ENCODE measurements around the gene SPATA13. TPM values are rescaled to one million over a fixed set of nuclear protein-coding genes. Genes with fewer than 3 reads are reported as not detected.

Gene SPATA13
- total and polyA plus RNA-seq, 8 donors = 3.6 to 156 (median 48.6) TPM

DNA sequence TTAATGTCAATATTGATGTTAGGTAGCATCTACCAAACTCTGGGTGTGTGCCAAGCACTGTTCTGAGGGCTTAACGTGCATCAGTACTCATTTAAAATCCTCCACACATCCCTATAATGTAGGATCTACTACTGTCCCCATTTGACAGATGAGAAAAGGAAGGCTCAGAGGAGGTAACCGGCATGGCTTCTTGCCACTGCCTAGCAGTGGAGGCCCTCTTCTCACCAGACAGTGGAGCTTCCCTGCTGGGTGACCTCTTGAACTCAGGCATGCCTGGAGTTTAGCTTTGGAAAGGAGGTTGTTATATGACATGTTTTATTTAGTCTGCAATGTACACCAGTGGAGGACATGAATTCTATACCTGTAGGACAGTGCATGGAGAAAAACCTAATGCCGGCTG lies 2.1 kb downstream of the SPATA13 start:
- WGBS, 5 donors = 58 to 64% (median 62%) methylated on average over 3 of the region's 3 CpGs
- H3K4me1 ChIP-seq = peaks cover 14 to 57% (median 42%) of the 10 kb centered on the region in 4 donors
- intact Hi-C loops (cut with DNase I; ENCODE audit: low total_unique reads) = no loop called here
- peak overlapping the region in 4 of 5 donors; percentile 90 to 95 (median 93) for H3K27ac ChIP-seq
- no peak for DNase-seq
- peak overlapping the region in 3 of 4 donors; percentile 78 to 86 (median 82) for H3K4me3 ChIP-seq
- H3K9me3 ChIP-seq = no peaks in the 10 kb centered on the region
- peaks cover 0 to 5% (median 0%) of the 10 kb centered on the region in 3 donors for H3K27me3 ChIP-seq
- TF ChIP-seq, protein P1, sequence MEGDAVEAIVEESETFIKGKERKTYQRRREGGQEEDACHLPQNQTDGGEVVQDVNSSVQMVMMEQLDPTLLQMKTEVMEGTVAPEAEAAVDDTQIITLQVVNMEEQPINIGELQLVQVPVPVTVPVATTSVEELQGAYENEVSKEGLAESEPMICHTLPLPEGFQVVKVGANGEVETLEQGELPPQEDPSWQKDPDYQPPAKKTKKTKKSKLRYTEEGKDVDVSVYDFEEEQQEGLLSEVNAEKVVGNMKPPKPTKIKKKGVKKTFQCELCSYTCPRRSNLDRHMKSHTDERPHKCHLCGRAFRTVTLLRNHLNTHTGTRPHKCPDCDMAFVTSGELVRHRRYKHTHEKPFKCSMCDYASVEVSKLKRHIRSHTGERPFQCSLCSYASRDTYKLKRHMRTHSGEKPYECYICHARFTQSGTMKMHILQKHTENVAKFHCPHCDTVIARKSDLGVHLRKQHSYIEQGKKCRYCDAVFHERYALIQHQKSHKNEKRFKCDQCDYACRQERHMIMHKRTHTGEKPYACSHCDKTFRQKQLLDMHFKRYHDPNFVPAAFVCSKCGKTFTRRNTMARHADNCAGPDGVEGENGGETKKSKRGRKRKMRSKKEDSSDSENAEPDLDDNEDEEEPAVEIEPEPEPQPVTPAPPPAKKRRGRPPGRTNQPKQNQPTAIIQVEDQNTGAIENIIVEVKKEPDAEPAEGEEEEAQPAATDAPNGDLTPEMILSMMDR (IDR thresholded peaks at IDR 0.05) = no peak
- TF ChIP-seq POLR2AphosphoS5 (IDR thresholded peaks at IDR 0.05) (no peak), POLR2A (IDR thresholded peaks at IDR 0.05) (no peak), EP300 (IDR thresholded peaks at IDR 0.05) (no peak)
- peaks cover 0 to 30% (median 24%) of the 10 kb centered on the region in 4 donors for H3K36me3 ChIP-seq

DNA sequence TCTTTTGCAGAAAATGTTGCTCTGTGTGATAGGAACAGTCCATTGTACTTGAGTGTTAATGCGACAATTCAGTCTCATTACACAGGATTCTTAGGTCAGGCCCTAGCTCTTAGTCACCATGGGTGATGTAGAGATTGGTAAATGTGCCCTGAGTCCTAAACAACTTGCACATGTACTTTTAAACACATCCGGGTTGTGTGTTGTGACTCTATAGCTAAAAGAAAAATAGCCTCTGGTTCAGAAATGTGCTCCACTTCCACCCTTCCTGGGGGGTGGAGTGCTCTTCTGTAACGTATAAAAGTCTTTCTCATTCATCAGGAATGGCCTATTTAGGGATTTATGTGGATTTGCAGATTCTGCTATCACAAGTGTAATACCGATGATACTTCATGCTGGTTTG lies 5.2 kb downstream of the SPATA13 start:
- Histone ChIP-seq H3K9me3 (no peaks in the 10 kb centered on the region), H3K27me3 (peaks cover 0 to 5% (median 0%) of the 10 kb centered on the region in 3 donors), H3K4me1 (peaks cover 8 to 69% (median 41%) of the 10 kb centered on the region in 4 donors), H3K36me3 (peaks cover 0 to 30% (median 24%) of the 10 kb centered on the region in 4 donors), H3K27ac (no peak overlapping the region), H3K4me3 (no peak overlapping the region)
- intact Hi-C loops (cut with DNase I; ENCODE audit: low total_unique reads) = no loop called here
- TF ChIP-seq, protein P1 (IDR thresholded peaks at IDR 0.05) = no peak
- TF ChIP-seq POLR2A (IDR thresholded peaks at IDR 0.05) = no peak
- no peak for TF ChIP-seq POLR2AphosphoS5 (IDR thresholded peaks at IDR 0.05)
- TF ChIP-seq EP300 (IDR thresholded peaks at IDR 0.05) = no peak
- 57 to 75% (median 71%) methylated on average over 4 of the region's 4 CpGs for WGBS, 5 donors
- DNase-seq = no peak

DNA sequence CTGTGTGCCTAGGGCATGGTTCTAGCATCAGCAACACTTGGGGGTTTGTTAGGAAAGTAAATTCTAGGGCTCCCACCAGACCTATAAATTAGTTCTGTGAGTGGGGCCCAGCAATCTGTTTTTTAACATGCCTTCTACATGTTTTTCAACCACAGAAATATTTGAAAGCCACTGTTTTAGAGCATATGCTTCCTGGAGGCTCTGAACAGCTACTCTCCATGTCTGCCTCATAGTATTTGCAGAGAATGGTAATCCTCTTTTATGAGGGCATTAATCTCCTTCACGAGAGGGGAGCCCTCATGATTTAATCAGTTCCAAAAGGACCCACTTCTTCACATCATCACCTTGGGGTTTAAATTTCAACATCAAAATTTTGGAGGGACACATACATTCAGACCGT lies 6.0 kb downstream of the SPATA13 start:
- intact Hi-C loops (cut with DNase I; ENCODE audit: low total_unique reads) = no loop called here
- 88 to 92% (median 91%) methylated on average over 2 of the region's 2 CpGs for WGBS, 5 donors

DNA sequence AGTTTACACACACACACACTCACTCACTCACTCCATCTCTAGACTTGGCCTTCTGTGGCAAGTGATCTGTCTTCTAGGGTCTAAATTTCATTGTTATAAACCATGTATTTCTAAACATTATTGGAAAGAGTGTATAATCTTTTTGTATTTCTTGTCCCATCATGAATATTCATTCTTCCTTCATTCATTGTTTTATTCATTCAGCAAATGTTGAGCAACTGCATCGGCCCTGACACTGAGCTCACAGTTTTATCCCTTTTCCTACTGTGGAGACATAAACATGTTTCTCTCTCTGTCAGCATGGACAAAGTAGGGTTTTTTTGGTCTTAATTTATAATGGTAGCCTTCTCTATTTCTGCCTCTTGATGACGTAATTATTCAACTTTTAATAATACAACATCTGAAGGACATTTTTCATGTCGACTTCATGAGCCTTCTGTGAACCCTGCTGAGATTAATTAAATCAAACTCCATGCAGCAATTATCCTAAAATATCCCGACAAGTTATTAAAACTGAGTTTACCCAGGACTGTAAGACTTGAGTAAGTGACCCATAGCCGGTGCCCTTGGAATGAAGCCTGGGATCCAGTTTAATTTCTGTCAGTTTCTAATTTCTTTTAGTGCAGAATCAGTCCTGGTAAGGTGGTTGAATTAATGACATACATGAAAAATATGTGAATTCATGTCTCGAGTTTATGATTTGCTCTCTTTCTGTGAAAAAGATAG lies 7.3 kb downstream of the SPATA13 start:
- Histone ChIP-seq H3K36me3 (peaks cover 0 to 30% (median 24%) of the 10 kb centered on the region in 4 donors), H3K27ac (peak overlapping the region in 4 of 5 donors; percentile 29 to 62 (median 44)), H3K9me3 (no peaks in the 10 kb centered on the region), H3K4me1 (peaks cover 0 to 48% (median 28%) of the 10 kb centered on the region in 4 donors), H3K4me3 (no peak overlapping the region), H3K27me3 (no peaks in the 10 kb centered on the region)
- TF ChIP-seq EP300 (IDR thresholded peaks at IDR 0.05) (no peak), POLR2AphosphoS5 (IDR thresholded peaks at IDR 0.05) (no peak), POLR2A (IDR thresholded peaks at IDR 0.05) (no peak)
- TF ChIP-seq, protein P1 (IDR thresholded peaks at IDR 0.05) = no peak
- intact Hi-C loops (cut with DNase I; ENCODE audit: low total_unique reads) = no loop called here
- no peak for DNase-seq
- WGBS, 5 donors = 59 to 75% (median 72%) methylated on average over 6 of the region's 6 CpGs

More for the DNA sequence above, 6.0 kb downstream of the SPATA13 start:
- no peak for DNase-seq
- Histone ChIP-seq H3K4me3 (no peak overlapping the region), H3K36me3 (peaks cover 0 to 30% (median 24%) of the 10 kb centered on the region in 4 donors), H3K27me3 (peaks cover 0 to 5% (median 0%) of the 10 kb centered on the region in 3 donors), H3K4me1 (peaks cover 8 to 61% (median 37%) of the 10 kb centered on the region in 4 donors), H3K27ac (no peak overlapping the region), H3K9me3 (no peaks in the 10 kb centered on the region)
- TF ChIP-seq POLR2A (IDR thresholded peaks at IDR 0.05) = no peak
- no peak for TF ChIP-seq EP300 (IDR thresholded peaks at IDR 0.05)
- TF ChIP-seq, protein P1 (IDR thresholded peaks at IDR 0.05) = no peak
- TF ChIP-seq POLR2AphosphoS5 (IDR thresholded peaks at IDR 0.05) = no peak

Data from stomach (tissue), 9 donors.